HG03196 (cell line): Measurements from ENCODE around the gene ABHD4.
"Not testable (repeated sequence)": the region's sequence is repeated elsewhere in the genome, so short reads cannot be mapped to it uniquely, and the experiment has no call there.

Experiments
- ATAC-seq: cut with Tn5 transposase; IDR thresholded peaks from one replicate; pipeline ENCODE4 v1.9.1; 2021; ENCODE audit not compliant: unreplicated experiment

The ABHD4 gene

DNA sequence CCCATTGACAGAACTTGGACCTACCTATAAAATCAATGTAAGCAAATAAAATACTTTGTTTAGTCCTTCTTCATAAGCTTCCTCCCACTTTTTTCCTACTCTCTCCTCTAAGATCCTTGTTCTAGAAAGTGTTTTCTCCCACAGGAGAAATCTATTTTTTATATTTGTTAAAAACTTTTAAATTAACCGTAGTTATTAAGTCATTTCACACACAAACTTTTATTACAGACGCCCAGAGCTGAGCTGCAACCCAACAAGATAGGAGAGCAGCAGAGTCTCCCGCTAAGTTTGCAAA is 36.8 kb upstream of the ABHD4 start:
- no peak for ATAC-seq

DNA sequence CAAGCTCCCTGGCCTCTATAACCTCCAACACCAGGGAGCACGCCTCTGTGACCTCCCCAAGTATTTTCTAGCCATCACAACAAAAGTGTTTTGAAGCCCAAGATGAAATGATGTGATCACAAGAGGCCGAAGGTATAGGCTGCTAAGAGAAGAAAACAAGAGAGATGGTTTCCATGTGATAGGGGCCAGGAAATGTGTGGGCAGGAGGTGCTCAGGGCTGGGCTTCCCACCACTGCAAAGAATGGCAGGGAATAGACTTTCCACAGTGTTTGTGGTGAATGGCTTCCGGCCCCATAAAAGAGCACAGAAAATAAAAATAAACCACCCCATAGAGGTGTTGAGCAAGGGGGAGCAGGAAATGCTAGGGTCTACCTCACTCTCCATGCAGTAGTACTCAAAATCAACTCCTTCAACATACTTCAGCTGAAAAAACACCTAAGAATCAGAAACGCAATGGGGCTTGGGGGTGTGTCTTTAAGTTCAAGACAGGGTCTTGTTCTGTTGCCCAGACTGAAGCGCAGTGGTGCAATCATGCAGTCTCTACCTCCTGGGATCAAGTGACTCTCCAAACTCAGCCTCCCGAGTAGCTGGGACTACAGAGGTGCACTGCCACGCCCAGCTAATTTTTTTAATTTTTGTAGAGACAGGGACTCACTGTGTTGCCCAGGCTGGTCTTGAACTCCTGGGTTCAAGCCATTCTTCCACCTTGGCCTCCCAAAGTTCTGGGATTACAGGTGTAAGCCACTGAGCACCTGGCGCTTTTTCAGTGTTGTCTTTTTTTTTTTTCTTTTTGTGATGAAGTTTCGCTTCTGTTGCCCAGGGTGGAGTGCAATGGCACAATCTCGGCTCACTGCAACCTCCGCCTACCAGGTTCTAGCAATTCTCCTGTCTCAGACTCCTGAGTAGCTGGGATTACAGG is 36.2 kb upstream of the ABHD4 start:
- ATAC-seq: no peak

DNA sequence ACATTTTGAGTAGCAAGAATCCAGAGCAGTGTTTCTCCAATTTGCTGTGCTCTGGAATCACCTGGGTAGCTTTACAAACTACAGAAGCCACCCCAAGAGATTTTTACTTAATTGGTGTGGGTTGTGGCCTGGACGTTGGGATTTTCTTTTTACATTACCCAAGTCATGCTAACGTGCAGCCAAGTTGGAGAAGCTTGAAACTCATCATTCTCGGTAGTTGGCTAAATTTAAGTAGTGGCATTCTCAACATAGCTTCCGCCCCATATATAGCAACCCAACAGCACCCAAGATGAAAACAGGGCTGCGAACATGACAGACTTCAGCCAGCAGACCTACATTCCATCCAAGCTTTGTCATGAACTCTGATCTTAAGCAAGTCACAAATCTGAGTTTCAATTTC is 34.1 kb upstream of the ABHD4 start:
- no peak for ATAC-seq

DNA sequence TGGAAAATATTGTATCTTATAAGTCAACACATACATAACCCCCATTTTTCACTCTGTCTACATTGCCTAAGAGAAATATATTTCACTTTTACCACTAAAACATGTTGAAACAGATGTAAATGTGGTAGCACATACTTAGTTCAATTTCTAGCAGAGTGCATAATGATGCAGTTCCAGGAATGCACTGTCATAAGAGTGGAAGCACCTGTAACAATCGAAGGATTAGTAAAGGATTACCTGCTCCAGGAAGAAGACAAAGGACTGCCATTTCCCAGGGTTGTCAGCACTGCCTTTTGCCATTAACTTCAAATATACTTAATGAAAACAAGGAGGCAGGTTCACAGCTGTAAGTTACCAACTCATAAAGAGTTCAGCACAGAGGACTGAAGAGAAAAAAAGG is 33.6 kb upstream of the ABHD4 start:
- no peak for ATAC-seq

- peak; percentile 28 for ATAC-seq
These were observed 32.6 kb upstream of the ABHD4 start for GRCh38 chr14:22565391-22565945.

DNA sequence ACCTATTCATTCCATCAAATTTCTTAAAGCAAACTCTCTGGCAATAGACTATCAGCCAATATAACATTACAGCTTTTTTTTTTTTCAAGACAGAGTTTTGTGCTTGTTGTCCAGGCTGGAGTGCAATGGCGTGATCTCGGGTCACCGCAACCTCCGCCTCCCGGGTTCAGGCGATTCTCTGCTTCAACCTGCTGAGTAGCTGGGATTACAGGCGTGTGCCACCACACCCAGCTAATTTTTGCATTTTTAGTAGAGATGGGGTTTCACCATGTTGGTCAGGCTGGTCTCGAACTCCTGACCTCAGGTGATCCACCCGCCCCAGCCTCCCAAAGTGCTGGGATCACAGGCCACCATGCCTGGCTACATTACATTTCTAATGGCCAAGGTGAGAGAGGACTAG is 31.8 kb upstream of the ABHD4 start:
- ATAC-seq: not testable (repeated sequence)

DNA sequence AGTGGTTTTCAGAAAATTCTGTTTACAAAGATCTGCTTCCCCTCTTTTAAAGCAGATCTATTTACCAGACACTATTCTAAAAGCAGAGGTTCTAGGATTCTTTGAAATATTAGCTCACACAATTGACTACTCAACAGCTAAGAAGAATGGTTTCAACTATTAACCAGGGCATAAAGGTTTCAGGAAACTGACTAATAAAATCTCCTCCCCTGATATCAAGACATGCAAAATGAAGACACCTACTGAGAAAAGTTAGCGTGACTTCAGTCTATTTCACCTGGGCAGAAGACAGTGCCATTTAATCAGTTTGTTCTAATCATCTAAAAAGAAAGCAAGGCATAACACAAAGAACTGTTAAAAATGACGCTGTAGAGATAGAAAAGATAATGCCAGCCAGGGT is 31.3 kb upstream of the ABHD4 start:
- ATAC-seq: no peak

GRCh38 chr14:22567437-22567836 is 30.7 kb upstream of the ABHD4 start:
- no peak for ATAC-seq

DNA sequence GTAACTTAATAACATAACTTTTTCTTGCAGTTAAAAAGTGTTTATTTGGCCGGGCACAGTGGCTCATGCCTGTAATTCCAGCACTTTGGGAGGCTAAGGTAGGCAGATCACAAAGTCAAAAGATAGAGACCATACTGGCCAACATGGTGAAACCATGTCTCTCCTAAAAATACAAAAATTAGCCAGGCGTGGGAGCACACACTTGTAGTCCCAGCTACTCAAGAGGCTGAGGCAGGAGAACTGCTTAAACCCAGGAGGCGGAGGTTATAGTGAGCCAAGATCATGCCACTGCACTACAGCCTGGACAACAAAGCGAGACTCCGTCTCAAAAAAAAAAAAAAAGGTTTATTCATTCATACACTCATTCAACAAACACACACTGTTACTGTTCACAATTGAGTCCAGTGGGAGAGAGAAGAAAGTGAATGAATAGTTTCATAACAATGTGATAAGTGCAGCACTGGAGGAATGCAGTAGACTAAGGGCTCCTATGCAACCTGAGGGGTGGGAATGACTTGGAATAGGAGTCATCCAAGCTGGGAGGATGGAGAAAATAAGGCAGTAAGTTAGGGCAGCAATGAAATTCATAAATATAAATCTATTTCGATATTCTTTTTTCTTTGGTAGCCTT is 28.9 kb upstream of the ABHD4 start:
- no peak for ATAC-seq

DNA sequence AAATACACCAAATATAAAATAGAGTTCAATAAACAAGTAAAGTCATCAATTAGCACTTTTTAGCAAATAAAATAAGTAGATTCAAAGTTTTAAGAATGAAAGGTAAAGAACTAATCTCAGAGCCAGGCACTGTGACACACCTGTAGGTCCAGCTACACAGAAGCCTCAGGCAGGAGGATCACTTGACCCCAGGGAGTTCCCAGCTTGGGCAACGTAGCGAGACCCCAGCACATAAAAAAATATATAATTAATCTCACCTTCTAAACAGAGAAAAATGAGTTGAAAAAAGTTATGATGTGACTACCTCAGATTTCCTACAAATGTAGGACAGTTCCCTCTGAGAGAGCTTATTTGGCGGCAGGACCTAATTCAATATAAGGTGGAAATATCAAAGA is 28.4 kb upstream of the ABHD4 start:
- no peak for ATAC-seq

- ATAC-seq: peak; percentile 70
These were observed 27.8 kb upstream of the ABHD4 start for GRCh38 chr14:22570132-22570949.

- no peak for ATAC-seq
These were observed 25.5 kb upstream of the ABHD4 start for GRCh38 chr14:22572562-22573058.

DNA sequence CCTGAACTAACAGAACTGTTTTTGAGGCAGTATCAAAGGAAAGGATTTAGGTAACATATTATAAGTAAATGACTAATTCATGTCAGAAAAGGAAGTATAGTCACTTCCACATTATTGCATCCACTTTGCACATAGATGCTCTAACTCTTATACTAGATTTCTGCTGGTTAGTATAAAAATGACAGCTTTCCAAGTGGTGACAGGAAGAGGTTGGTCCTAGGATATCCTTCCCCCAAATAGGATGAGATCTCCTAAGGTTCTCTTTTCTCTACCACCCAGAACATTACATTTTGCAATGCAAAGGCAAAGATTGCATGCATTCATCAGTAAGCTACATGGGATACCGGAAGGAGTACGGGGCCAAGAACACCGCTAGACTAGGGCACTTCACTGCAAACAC is 24.3 kb upstream of the ABHD4 start:
- ATAC-seq: no peak

DNA sequence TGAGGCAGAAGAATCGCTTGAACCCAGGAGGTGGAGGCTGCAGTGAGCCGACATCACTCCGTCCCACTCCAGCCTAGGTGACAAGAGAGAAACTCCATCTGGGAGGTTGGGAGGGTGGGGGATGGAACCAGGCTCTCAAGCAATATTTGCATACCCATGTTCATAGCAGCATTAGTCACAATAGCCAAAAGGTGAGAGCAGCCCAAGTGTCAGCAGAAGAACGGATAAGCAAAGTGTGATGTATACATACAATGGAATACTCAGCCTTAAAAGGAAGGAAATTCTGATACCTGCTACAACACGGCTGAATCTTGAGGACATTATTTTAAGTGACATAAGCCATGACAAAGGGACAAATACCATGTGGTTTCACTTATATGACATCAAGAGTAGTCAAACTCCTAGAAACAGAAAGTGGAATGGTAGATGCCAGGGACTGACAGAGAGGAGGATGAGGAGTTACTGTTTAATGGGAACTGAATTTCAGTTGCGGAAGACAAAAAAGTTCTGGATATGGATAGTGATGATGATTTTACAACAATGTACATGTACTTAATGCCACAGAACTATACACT is 20.7 kb upstream of the ABHD4 start:
- no peak for ATAC-seq

GRCh38 chr14:22579236-22579635 is 18.9 kb upstream of the ABHD4 start:
- ATAC-seq: no peak

DNA sequence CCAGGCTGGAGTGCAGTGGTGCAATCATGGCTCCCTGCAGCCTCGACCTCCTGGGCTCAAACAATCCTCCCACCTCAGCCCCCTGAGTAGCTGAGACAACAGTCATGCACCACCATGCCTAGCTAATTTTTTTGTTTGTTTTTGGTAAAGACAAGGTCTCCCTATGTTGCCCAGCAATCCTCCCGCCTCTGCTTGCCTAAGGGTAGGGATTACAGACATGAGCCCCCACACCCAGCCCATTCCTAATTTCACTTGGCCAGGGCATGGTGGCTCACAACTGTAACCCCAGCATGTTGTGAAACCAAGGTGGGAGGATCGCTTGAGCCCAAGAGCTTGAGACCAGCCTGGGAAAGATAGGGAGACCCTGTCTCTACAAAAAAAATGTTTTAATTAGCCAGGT is 18.2 kb upstream of the ABHD4 start:
- ATAC-seq: no peak

- no peak for ATAC-seq
These were observed 17.5 kb upstream of the ABHD4 start for GRCh38 chr14:22580625-22581024.

GRCh38 chr14:22583994-22584393 is 14.1 kb upstream of the ABHD4 start:
- ATAC-seq: no peak

- ATAC-seq: no peak
These were observed 10.9 kb upstream of the ABHD4 start for GRCh38 chr14:22587247-22587646.

- not testable (repeated sequence) for ATAC-seq
These were observed 10.2 kb upstream of the ABHD4 start for GRCh38 chr14:22587677-22588422.
